Breast epithelium (tissue), 4 donors: Measurements from ENCODE around the gene ZBTB48. TPM values are rescaled to one million over a fixed set of nuclear protein-coding genes. Genes with fewer than 3 reads are reported as not detected.

ENCODE experiments used
- DNase-seq, 2 donors: peaks; one replicate each; pipeline ENCODE4 v3.0.0-alpha.2; 2019; ENCODE audit warnings: low spot score in 2 of 2
- H3K27ac ChIP-seq, 2 donors: fragments of 200-600 bp; sonication (generic) in 1 of 2; one replicate each; pipeline ENCODE4 v1.5.1; 2016 to 2019; ENCODE audit warnings: mild to moderate bottlenecking in 1 of 2
- H3K27me3 ChIP-seq, 2 donors: fragments of 200-600 bp; sonication (generic) in 1 of 2; one replicate each; pipeline versions ENCODE4 v1.5.1 to v1.6.0; 2017 to 2019; ENCODE audit warnings: control low read depth in 1 of 2, mild to moderate bottlenecking in 1 of 2
- H3K36me3 ChIP-seq: fragments of 200-600 bp; one replicate; pipeline ENCODE4 v1.5.1; 2019
- H3K4me1 ChIP-seq, 2 donors: fragments of 200-600 bp; sonication (generic); one replicate each; pipeline ENCODE4 v1.5.1; 2016 to 2019; ENCODE audit warnings: control low read depth in 1 of 2
- H3K4me3 ChIP-seq, 3 donors: fragments of 200-600 bp; sonication (generic); 1 replicate in 2 of 3; 2 replicates in 1 of 3; pipeline ENCODE4 v1.5.1; 2016 to 2019; ENCODE audit warnings: mild to moderate bottlenecking in 3 of 3, moderate library complexity in 2 of 3
- H3K9me3 ChIP-seq, 2 donors: fragments of 200-600 bp; sonication (generic) in 1 of 2; one replicate each; pipeline ENCODE4 v1.5.1; 2016 to 2019; ENCODE audit warnings: control low read depth in 1 of 2
- POLR2A ChIP-seq: fragments of 450-650 bp; IDR thresholded peaks from one replicate; pipeline ENCODE4 v1.6.1; 2016; ENCODE audit warnings: antibody characterized with exemption, mild to moderate bottlenecking, moderate library complexity
- POLR2AphosphoS5 ChIP-seq, 3 donors: sonication (generic); formaldehyde crosslinking; IDR thresholded peaks; one replicate each; pipeline ENCODE4 v1.6.1; 2017; ENCODE audit warnings: antibody characterized with exemption in 3 of 3
- intact Hi-C: fragments of 100-400 bp; cut with DNase I; formaldehyde crosslinking; loops from one replicate; pipeline ENCODE4 v1.15.1; 2023; ENCODE audit warnings: low total_unique reads
- total RNA-seq, 3 donors: library from RNA; depleted of rRNA; stranded (reverse); fragments of >200 nt; gene quantifications; one replicate each; pipeline ENCODE4 v1.1.0, GENCODE V29; 2016
- TF ChIP-seq, protein P1 (sequence below), 3 donors: fragments of 450-650 bp; IDR thresholded peaks; one replicate each; pipeline ENCODE4 v1.5.1; 2016 to 2017; ENCODE audit warnings: antibody characterized with exemption in 3 of 3, mild to moderate bottlenecking in 3 of 3, moderate library complexity in 3 of 3

The ZBTB48 gene
- 10 to 100 TPM; 19.3 to 19.6 (median 19.4) TPM for total RNA-seq

DNA sequence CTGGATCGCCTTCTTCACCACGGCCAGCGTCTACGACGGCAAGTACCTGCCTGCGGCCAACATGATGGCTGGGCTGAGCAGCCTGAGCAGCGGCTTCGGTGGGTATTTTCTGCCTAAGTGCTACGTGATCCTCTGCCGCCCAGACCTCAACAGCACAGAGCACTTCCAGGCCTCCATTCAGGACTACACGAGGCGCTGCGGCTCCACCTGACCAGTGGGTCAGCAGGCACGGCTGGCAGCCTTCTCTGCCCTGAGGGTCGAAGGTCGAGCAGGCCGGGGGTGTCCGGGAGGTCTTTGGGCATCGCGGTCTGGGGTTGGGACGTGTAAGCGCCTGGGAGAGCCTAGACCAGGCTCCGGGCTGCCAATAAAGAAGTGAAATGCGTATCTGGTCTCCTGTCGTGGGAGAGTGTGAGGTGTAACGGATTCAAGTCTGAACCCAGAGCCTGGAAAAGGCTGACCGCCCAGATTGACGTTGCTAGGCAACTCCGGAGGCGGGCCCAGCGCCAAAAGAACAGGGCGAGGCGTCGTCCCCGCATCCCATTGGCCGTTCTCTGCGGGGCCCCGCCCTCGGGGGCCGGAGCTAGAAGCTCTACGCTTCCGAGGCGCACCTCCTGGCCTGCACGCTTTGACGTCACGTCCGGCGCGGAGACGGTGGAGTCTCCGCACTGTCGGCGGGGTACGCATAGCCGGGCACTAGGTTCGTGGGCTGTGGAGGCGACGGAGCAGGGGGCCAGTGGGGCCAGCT lies at the start of gene ZBTB48:
TSS of gene ZBTB48 (plus strand) at position 621 of the 745 bp plus-strand sequence. CDS start 616 bp downstream, outside the sequence.
- Histone ChIP-seq H3K27me3 (no peaks in the 10 kb centered on the region), H3K27ac (peak within 1 kb of the TSS; percentile 97 to 98), H3K4me1 (peaks cover 6 to 32% of the 10 kb centered on the region in 2 donors), H3K9me3 (no peaks in the 10 kb centered on the region), H3K36me3 (no peaks in the 10 kb centered on the region), H3K4me3 (peak within 1 kb of the TSS; percentile 86 to 95 (median 95))
- intact Hi-C loops = no loop called here
- DNase-seq = peak; percentile 99 to 100
- TF ChIP-seq, protein P1, sequence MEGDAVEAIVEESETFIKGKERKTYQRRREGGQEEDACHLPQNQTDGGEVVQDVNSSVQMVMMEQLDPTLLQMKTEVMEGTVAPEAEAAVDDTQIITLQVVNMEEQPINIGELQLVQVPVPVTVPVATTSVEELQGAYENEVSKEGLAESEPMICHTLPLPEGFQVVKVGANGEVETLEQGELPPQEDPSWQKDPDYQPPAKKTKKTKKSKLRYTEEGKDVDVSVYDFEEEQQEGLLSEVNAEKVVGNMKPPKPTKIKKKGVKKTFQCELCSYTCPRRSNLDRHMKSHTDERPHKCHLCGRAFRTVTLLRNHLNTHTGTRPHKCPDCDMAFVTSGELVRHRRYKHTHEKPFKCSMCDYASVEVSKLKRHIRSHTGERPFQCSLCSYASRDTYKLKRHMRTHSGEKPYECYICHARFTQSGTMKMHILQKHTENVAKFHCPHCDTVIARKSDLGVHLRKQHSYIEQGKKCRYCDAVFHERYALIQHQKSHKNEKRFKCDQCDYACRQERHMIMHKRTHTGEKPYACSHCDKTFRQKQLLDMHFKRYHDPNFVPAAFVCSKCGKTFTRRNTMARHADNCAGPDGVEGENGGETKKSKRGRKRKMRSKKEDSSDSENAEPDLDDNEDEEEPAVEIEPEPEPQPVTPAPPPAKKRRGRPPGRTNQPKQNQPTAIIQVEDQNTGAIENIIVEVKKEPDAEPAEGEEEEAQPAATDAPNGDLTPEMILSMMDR (IDR thresholded peaks at IDR 0.05) = no peak
- TF ChIP-seq POLR2A (peak; percentile 94), POLR2AphosphoS5 (IDR thresholded peaks at IDR 0.05) (peak; percentile 90 to 99 (median 96))

DNA sequence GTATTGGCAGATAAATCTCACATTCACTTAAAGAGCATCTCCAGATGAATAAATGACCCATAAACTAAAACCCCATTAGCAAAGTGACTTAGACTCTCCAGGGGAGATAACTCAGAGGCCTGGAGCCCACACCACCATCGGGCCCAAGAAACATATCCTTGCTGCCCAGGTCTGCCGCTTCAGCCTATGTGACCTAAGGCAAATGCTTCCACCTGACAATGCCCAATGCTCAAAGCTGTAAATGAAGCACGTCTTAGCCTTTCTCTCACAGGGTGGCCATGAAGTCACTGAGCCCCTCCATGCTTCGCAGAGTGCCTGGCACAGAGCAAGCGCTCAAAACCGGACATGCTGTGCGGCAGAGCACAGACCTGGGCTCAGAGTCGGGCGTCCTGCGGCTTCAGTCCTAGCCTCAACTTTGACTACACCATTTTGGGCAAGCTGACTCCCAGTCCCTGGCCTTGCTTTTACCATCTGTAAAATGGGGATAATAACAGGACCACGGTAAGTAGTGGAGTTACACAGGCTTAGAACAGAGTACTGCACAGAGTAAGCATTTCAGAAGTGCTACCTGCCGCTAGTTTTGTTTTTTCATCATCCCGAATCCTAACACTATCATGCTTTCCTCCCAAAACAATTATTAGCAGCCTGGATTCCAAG lies 49.2 kb upstream of the ZBTB48 start:
- DNase-seq = no peak
- Histone ChIP-seq H3K27ac (no peak overlapping the region), H3K27me3 (no peaks in the 10 kb centered on the region), H3K4me3 (no peak overlapping the region), H3K36me3 (no peaks in the 10 kb centered on the region), H3K9me3 (no peaks in the 10 kb centered on the region), H3K4me1 (no peaks in the 10 kb centered on the region)
- intact Hi-C loops = loop anchor here (10.0 kb wide), 1 partner anchor 46 kb away; no protein-coding TSS in a partner anchor
- TF ChIP-seq POLR2A (no peak), POLR2AphosphoS5 (IDR thresholded peaks at IDR 0.05) (no peak)
- TF ChIP-seq, protein P1 (IDR thresholded peaks at IDR 0.05) = no peak

DNA sequence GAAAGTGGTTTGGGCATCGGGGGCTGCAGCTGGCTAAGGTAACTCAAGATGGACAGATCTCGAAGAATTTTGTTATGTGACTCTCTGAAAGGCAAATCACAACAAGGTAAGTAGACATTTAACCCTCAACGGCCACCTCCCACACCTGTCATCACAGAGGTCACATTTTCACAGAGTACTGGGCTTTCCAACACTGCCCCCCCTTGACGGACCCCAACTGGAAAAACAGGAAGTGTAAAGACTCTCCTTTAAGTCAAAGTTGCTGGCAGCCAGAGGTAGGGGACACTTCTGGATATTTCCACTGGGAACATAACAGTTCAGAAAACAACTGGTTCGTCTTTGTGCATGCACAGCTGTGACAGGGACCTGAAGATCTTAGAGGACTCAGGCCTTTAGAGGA lies 47.8 kb upstream of the ZBTB48 start:
- H3K27ac ChIP-seq = no peak overlapping the region
- TF ChIP-seq, protein P1 (IDR thresholded peaks at IDR 0.05) = no peak
- TF ChIP-seq POLR2A = no peak
- no peak for TF ChIP-seq POLR2AphosphoS5 (IDR thresholded peaks at IDR 0.05)
- intact Hi-C loops = loop anchor here (10.0 kb wide), 1 partner anchor 47 kb away; no protein-coding TSS in a partner anchor
- H3K4me1 ChIP-seq = no peaks in the 10 kb centered on the region
- no peaks in the 10 kb centered on the region for H3K9me3 ChIP-seq
- no peak for DNase-seq
- H3K27me3 ChIP-seq = no peaks in the 10 kb centered on the region
- H3K36me3 ChIP-seq = no peaks in the 10 kb centered on the region
- no peak overlapping the region for H3K4me3 ChIP-seq

DNA sequence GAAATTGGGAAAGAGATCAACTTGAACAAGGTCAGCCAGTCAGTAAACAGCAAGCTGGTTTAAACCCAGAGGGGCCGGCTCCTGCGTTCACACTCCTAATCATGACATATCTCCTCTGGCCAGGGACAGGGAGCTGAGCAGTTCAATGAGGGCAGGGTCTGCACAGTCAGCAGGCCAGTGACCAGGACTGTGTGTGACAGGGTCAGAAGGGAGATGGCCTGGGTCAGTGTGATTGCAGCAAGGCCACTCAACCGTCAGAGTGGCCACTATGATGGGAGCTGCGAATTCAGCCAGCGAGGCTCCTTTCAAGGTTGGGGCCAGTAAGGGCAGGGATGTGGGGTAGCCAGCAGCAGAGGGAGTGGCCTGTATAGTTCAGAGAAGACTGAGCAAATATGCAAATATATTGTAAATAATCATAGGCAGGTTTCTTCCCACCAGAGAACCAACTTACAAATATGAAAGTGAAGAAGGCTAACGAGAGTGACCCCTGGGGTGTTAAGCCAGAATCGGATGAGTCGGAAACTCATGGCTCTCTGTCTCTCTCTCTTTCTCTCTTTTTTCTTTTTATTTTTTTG lies 45.5 kb upstream of the ZBTB48 start:
- no peak for DNase-seq
- H3K27me3 ChIP-seq = no peaks in the 10 kb centered on the region
- H3K9me3 ChIP-seq = no peaks in the 10 kb centered on the region
- H3K27ac ChIP-seq = no peak overlapping the region
- no peak overlapping the region for H3K4me3 ChIP-seq
- intact Hi-C loops = loop anchor here (10.0 kb wide), 1 partner anchor 50 kb away; no protein-coding TSS in a partner anchor
- TF ChIP-seq, protein P1 (IDR thresholded peaks at IDR 0.05) = no peak
- TF ChIP-seq POLR2AphosphoS5 (IDR thresholded peaks at IDR 0.05) = no peak
- TF ChIP-seq POLR2A = no peak
- H3K4me1 ChIP-seq = no peaks in the 10 kb centered on the region
- no peaks in the 10 kb centered on the region for H3K36me3 ChIP-seq
